Activated T-cell treated with anti-CD3 and anti-CD28 coated beads for 24 hours (primary cell): Measurements from ENCODE around the gene BAIAP2.

Experiments used
- DNase-seq: peaks from one replicate; pipeline ENCODE4 v3.0.0-alpha.2; 2020; ENCODE audit warnings: low read depth

BAIAP2 gene

GRCh38 chr17:81090361-81091136, 55.6 kb downstream of the BAIAP2 start:
- peak; percentile 14 for DNase-seq

GRCh38 chr17:81091154-81091553, 56.2 kb downstream of the BAIAP2 start:
- no peak for DNase-seq

GRCh38 chr17:81091774-81092517, 57.0 kb downstream of the BAIAP2 start:
- DNase-seq, result no peak

GRCh38 chr17:81092518-81093095, 57.7 kb downstream of the BAIAP2 start:
- DNase-seq, result no peak

- DNase-seq, result no peak
Observed at GRCh38 chr17:81093619-81094508, 58.9 kb downstream of the BAIAP2 start.

- DNase-seq, result peak; percentile 82
Observed at GRCh38 chr17:81094509-81095382, 59.8 kb downstream of the BAIAP2 start.

GRCh38 chr17:81095383-81095762, 60.4 kb downstream of the BAIAP2 start:
- DNase-seq, result no peak

GRCh38 chr17:81096741-81097133, 61.8 kb downstream of the BAIAP2 start:
- DNase-seq, result no peak

- DNase-seq, result peak; percentile 35
Observed at GRCh38 chr17:81097134-81097942, 62.4 kb downstream of the BAIAP2 start.

GRCh38 chr17:81097943-81098308, 63.0 kb downstream of the BAIAP2 start:
- no peak for DNase-seq

GRCh38 chr17:81099888-81100287, 64.9 kb downstream of the BAIAP2 start:
- DNase-seq, result no peak

GRCh38 chr17:81100668-81101067, 65.7 kb downstream of the BAIAP2 start:
- no peak for DNase-seq

GRCh38 chr17:81101614-81102306, 66.8 kb downstream of the BAIAP2 start:
- DNase-seq, result peak; percentile 86

GRCh38 chr17:81102352-81102751, 67.4 kb downstream of the BAIAP2 start:
- DNase-seq, result no peak

- no peak for DNase-seq
Observed at GRCh38 chr17:81102869-81103268, 67.9 kb downstream of the BAIAP2 start.

GRCh38 chr17:81103379-81103778, 68.4 kb downstream of the BAIAP2 start:
- DNase-seq, result no peak

GRCh38 chr17:81106716-81107115, 71.8 kb downstream of the BAIAP2 start:
- no peak for DNase-seq

- no peak for DNase-seq
Observed at GRCh38 chr17:81108220-81108619, 73.3 kb downstream of the BAIAP2 start.

- no peak for DNase-seq
Observed at GRCh38 chr17:81109957-81110356, 75.0 kb downstream of the BAIAP2 start.
